HL-60/S4 treated with retinoic acid at 250 ng/mL for 4 days and 3 days (cell line): Measurements from ENCODE around the gene PRCD.

Experiments
- in situ Hi-C: fragments of 300-500 bp; cut with MboI; formaldehyde crosslinking; loops from 2 replicates; pipeline ENCODE4 v1.7.0; 2022; ENCODE audit warnings: low sequenced_read_pairs

Gene PRCD

GRCh38 chr17:76538281-76538931 lies 1.4 kb upstream of the PRCD start:
- in situ Hi-C loops: no loop called here

- in situ Hi-C loops: no loop called here
Measured at GRCh38 chr17:76538941-76539570, 788 bp upstream of the PRCD start.

- in situ Hi-C loops: no loop called here
Measured at GRCh38 chr17:76540381-76541300, 797 bp downstream of the PRCD start.

GRCh38 chr17:76541739-76542454 lies 2.1 kb downstream of the PRCD start:
- in situ Hi-C loops: no loop called here

- in situ Hi-C loops: no loop called here
Measured at GRCh38 chr17:76542566-76542971, 2.7 kb downstream of the PRCD start.

GRCh38 chr17:76542984-76543383 lies 3.1 kb downstream of the PRCD start:
- in situ Hi-C loops: no loop called here

- in situ Hi-C loops: no loop called here
Measured at GRCh38 chr17:76543482-76543825, 3.6 kb downstream of the PRCD start.

GRCh38 chr17:76543826-76544545 lies 4.1 kb downstream of the PRCD start:
- in situ Hi-C loops: no loop called here

GRCh38 chr17:76544546-76545365 lies 4.9 kb downstream of the PRCD start:
- in situ Hi-C loops: no loop called here

- in situ Hi-C loops: no loop called here
Measured at GRCh38 chr17:76545918-76546555, 6.2 kb downstream of the PRCD start.

- in situ Hi-C loops: no loop called here
Measured at GRCh38 chr17:76546556-76547182, 6.8 kb downstream of the PRCD start.

- in situ Hi-C loops: no loop called here
Measured at GRCh38 chr17:76547183-76547641, 7.4 kb downstream of the PRCD start.

- in situ Hi-C loops: no loop called here
Measured at GRCh38 chr17:76547642-76548202, 7.9 kb downstream of the PRCD start.

GRCh38 chr17:76548378-76549214 lies 8.8 kb downstream of the PRCD start:
- in situ Hi-C loops: no loop called here

GRCh38 chr17:76549215-76549518 lies 9.3 kb downstream of the PRCD start:
- in situ Hi-C loops: no loop called here

GRCh38 chr17:76549539-76549938 lies 9.7 kb downstream of the PRCD start:
- in situ Hi-C loops: no loop called here

- in situ Hi-C loops: no loop called here
Measured at GRCh38 chr17:76550712-76551615, 11.1 kb downstream of the PRCD start.
